GM23338 (cell line): Measurements from ENCODE around the gene FOXN1.

Experiments used
- POLR2AphosphoS5 ChIP-seq: IDR thresholded peaks from 2 replicates; pipeline ENCODE4 v1.6.1; 2016; ENCODE audit warnings: antibody characterized with exemption, low read depth
- ZNF331 ChIP-seq: fragments of 250-450 bp; sonication (Bioruptor Pico); IDR thresholded peaks from 2 replicates; pipeline ENCODE4 v1.5.0; 2020; ENCODE audit warnings: low read depth, mild to moderate bottlenecking, moderate library complexity
- TF ChIP-seq, protein P1 (sequence below), 2 experiments: fragments of 200-600 bp in 1 of 2; sonication (generic) in 1 of 2; conservative IDR thresholded peaks; 2 replicates each; pipeline versions ENCODE4 v1.5.1 to v1.6.1; 2016 to 2017; ENCODE audit warnings: antibody characterized with exemption in 2 of 2, low read depth in 2 of 2, mild to moderate bottlenecking in 2 of 2, moderate library complexity in 1 of 2

GRCh38 chr17:28457890-28458289 is 48.3 kb upstream of the FOXN1 start:
- no peak for TF ChIP-seq POLR2AphosphoS5
- TF ChIP-seq ZNF331 (CRISPR knock-in tag), result no peak
- TF ChIP-seq, protein P1, sequence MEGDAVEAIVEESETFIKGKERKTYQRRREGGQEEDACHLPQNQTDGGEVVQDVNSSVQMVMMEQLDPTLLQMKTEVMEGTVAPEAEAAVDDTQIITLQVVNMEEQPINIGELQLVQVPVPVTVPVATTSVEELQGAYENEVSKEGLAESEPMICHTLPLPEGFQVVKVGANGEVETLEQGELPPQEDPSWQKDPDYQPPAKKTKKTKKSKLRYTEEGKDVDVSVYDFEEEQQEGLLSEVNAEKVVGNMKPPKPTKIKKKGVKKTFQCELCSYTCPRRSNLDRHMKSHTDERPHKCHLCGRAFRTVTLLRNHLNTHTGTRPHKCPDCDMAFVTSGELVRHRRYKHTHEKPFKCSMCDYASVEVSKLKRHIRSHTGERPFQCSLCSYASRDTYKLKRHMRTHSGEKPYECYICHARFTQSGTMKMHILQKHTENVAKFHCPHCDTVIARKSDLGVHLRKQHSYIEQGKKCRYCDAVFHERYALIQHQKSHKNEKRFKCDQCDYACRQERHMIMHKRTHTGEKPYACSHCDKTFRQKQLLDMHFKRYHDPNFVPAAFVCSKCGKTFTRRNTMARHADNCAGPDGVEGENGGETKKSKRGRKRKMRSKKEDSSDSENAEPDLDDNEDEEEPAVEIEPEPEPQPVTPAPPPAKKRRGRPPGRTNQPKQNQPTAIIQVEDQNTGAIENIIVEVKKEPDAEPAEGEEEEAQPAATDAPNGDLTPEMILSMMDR (conservative IDR thresholded peaks at IDR 0.05; ENCODE audit: low read depth in 2 of 2), result no peak
